GM21619 (cell line): Measurements from ENCODE around the gene ZNF358.
A peak's percentile ranks its signal among the peaks of the same experiment; 100 is the strongest.
"Not testable (repeated sequence)": the region's sequence is repeated elsewhere in the genome, so short reads cannot be mapped to it uniquely, and the experiment has no call there.

Source experiments
- ATAC-seq: cut with Tn5 transposase; IDR thresholded peaks from one replicate; pipeline ENCODE4 v1.9.1; 2021; ENCODE audit not compliant: unreplicated experiment

ZNF358 gene

DNA sequence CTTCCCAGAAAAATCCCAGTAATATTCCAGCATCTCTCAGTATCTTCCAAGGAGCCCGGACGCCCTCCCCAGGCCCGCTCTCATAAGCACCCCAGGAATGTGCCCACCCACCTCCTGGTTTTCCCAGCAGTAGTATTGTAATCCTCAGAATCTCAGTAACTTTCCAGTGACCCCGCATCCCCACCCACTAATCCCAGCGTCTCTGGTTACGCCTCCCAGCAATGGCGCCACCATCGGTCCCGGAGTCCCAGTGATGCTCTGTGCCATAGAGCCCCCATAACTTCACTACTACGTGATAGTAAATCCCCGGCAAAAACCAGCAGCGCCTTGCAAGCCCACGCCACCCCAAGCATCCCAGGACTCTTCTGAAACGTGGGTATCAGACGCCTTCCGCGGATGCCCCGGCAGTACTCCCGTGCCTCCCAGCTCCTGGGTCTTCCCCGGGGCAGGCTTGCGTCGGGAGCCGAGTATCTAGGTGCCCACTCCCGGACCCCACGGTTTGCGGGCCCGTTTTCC is 18.7 kb downstream of the ZNF358 start:
- no peak for ATAC-seq

DNA sequence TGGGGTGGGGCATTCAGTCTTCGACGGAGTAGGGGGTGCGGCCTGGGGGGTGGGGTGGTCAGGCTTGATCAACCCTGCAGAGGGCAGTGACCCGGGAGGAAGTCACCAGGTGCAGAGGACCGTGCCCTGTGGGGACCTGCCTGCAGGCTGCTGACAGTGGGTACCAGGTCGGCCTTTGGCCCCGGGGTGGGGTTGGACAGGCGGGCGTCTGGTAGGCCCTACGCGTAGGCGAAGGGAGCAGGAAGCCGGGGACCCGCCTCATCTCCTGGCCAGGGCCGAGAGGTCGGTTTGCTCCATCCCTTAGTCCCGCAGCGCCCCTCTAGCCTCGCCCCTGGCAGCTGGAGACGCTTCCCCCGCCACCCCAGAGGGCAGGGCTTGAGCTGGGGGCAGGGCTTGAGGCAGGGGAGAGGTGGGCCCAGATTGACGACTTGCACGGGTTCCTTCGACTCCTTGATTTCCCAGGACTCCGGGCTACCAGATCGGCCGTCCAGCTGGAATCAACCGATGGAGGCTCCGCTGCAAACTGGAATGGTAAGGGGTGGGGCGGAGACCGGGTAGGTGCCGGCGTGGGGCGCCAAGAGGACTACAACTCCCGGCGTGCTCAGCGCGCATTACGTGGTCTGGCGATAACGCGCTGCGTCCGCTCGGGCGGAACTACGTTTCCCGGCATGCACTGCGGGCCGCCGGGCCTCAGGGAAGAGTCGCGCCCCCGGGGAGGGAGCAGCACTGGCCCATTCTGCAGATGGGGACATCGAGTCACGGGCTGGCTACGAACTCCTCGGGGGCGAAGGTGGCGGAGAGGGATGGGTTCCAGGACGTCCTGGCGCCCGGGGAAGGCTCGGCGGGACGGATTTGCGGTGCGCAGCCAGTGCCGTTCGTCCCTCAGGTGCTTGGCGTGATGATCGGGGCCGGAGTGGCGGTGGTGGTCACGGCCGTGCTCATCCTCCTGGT is 19.4 kb downstream of the ZNF358 start, which contains the start of gene PNPLA6:
PNPLA6 (plus strand) TSS at position 671 of the 951 bp plus-strand sequence; CDS start at position 743, 72 bp downstream.
- peak; percentile 65 for ATAC-seq

GRCh38 chr19:7535998-7536695 is 20.2 kb downstream of the ZNF358 start:
- ATAC-seq, result peak; percentile 1

DNA sequence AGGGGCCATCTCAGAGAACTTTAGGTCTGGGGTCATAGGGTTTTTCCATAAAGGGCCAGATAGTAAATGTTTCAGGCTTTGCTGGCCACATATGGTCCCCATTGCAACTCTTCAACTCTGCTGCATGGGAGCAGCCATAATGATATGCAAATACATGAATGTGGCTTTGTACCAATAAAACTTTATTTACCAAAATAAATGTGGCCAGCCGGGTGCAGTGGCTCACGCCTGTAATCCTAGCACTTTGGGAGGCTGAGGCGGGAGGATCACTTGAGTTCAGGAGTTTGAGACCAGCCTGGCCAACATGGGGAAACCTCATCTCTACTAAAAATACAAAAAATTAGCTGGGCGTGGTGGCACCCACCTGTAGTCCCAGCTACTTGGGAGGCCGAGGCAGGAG is 23.1 kb downstream of the ZNF358 start:
- not testable (repeated sequence) for ATAC-seq

GRCh38 chr19:7539827-7540425 is 24.0 kb downstream of the ZNF358 start:
- no peak for ATAC-seq

DNA sequence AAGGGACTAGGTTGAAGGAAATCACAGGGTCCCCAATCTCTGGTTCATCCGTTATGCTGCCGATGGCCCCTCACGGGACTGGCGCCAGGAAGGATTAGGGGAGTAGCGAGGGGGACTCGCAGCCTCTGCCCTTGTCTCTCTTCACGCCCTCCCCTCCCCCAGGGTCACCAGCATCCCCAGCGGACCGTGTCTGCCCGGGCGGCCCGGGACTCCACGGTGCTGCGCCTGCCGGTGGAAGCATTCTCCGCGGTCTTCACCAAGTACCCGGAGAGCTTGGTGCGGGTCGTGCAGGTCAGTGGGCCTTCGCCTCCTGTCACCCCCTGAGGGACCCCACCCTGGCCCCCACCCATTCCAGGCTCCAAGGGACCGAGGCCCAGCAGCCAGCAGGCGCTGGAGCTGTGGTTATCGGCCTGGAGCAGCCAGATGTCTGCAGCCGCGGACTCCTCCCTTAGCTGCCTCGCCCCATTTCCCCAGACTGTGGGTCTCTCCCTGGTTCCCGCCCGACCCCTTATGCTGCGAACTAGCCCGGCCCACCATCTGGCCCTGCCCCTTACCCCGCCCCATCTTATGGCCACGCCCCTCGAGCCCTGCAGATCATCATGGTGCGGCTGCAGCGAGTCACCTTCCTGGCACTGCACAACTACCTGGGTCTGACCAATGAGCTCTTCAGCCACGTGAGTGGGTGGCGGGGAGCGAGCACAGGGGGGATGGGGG is 25.0 kb downstream of the ZNF358 start:
- ATAC-seq, result no peak

GRCh38 chr19:7541475-7541824 is 25.5 kb downstream of the ZNF358 start:
- no peak for ATAC-seq

DNA sequence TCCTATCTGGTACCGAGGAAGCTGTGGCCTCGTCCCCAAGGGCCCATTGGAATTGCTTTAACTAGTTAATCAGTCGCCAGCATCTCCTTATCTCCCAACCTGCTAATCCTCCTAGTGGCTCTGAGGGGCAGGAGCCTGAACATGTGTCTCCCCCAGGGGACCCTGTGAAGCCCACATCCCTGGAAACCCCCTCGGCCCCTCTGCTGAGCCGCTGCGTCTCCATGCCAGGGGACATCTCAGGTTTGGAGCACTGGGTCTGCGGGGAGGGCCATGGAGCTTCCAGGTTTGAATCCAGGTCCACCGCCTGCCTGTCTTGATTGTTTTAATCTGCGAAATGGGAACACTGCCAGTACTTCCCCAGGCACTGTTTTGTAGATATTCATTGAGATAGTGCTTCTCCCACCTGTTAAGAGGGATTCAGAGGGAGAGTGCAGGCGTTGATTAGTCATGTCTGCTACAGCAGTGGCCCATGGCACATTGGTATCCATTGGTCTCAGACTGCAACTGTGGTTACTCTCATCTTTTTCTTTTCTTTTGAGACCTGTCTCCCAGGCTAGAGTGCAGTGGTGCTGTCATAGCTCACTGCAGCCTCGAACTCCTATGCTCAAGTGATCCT is 26.0 kb downstream of the ZNF358 start:
- ATAC-seq, result no peak

GRCh38 chr19:7542556-7543348 is 26.8 kb downstream of the ZNF358 start:
- ATAC-seq, result no peak

DNA sequence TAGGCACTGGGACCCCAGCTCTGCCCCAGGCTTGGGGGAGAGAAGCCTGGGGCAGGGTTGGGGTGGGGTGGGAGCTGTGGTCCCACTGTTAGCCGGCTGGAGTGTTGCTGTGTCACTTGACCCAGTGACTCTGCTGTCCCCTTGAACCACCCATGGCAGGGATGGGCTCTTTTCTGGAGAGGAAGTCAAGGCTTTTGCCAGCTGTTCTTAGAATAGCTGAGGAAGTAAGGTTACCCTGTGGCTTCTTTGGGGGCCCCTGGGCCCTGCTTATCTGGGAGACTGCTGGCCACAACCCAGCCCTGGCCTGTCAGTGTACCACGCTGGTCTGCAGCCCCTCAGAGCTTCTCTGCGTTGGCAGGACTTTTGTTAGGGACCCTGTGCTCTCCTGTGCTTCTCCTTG is 28.7 kb downstream of the ZNF358 start:
- ATAC-seq, result no peak

DNA sequence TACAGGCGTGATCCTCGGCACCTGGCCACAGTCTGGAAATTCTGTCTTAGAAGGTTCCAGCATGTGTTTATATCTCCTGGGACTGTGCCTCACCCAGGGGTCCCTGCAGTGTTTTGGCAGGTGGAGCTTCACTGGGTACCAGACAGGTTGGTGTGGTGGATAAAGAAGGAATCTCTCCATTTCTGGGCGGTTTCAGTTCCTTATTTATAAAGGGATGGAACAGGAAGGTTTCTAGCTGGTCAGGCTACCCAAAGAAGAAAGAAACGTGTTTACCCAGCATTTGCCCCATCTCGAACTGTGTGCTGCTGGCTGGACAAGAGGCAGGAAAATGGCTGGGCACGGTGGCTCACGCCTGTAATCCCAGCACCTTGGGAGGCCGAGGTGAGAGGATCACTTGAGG is 29.4 kb downstream of the ZNF358 start:
- no peak for ATAC-seq

- ATAC-seq, result no peak
These were observed 30.0 kb downstream of the ZNF358 start for GRCh38 chr19:7545904-7546303.

DNA sequence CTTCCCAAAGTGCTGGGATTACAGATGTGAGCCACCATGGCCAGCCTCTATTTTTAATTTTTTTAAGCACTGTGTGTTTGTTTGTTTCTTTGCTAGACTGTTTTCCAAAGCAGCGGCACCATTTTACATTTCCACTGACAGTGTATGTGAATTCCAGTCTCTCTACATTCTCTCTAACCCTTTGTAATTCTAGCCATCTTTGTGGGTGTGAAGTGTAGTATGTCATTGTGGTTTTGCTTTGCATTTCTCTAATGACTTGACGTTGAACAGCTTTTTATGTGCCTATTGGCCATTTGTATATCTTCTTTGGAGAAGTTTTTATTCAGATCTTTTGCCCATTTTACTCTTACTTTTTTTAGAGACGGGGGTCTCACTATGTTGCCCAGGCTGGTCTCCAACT is 31.3 kb downstream of the ZNF358 start:
- ATAC-seq, result no peak

DNA sequence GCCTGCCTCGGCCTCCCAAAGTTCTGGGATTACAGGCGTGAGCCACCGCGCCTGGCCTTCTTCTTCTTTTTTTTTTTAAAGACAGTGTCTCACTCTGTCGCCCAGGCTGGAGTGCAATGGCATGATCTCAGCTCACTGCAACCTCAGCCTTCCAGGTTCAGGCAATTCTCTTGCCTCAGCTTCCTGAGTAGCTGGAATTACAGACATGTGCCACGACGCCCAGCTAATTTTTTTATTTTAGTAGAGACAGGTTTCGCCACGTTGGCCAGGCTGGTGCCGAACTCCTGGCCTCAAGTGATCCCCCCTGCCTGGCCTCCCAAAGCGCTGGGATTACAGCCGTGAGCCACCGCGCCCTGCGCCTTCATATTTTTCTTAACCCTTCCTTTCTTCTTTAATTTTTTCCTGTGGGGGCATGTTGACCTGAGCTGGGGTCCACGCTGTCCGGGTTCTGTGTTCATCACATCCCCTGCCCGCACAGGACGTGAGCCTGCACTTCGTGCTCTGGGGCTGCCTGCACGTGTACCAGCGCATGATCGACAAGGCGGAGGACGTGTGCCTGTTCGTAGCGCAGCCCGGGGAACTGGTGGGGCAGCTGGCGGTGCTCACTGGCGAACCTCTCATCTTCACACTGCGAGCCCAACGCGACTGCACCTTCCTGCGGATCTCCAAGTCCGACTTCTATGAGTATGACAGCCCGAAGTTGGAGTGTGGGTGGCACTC is 33.7 kb downstream of the ZNF358 start:
- no peak for ATAC-seq

- no peak for ATAC-seq
These were observed 34.4 kb downstream of the ZNF358 start for GRCh38 chr19:7550169-7550770.

DNA sequence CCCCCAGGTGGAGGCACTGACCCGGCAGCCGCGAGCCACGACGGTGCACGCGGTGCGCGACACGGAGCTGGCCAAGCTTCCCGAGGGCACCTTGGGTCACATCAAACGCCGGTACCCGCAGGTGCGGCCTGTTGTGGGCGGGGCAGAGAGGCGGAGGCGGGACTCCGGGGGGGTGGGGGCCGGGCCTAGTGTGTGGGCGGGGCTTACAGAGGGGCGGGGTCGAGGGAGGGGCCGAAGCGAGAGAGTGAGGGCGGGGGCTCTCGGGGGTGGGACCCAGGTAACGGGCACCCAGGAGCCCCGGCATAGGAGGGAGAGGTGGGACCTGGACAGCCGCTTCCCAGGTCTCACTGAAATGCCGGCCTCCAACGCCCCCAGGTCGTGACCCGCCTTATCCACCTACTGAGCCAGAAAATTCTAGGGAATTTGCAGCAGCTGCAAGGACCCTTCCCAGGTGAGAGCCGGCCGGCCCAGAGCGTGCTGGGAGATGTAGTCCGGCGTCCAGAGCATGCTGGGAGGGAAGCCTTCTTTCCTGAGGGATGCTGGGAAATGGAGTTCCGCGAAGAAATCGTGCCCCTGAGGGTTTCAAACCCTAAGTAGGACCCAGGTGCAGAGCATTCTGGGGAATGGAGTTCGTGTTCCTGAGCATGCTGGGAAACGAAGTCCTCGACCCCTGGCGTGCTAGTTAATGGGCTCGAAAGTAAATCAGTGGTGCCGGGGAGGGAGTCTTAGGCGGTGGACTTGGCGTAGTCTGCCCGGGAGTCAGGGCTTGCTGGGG is 35.3 kb downstream of the ZNF358 start:
- no peak for ATAC-seq

DNA sequence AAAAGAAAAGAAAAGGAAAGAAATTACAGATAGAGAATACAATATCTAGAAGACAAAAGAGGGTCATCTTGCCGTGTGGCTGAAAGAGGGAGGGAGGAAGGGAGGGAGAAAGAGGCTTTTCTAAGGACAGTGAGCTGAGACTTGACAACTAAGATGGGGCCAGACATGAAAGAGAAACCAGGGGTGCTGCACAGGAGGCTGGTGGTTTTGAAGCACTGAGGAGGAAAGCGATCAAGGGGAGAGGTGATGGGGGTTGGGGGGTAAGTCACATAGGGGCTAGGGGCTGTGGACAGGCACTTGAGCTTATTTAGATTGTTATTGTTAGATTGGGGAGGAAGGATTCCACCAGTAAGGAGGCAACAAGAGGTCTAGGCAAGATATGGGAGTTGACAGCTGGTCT is 36.9 kb downstream of the ZNF358 start:
- no peak for ATAC-seq

DNA sequence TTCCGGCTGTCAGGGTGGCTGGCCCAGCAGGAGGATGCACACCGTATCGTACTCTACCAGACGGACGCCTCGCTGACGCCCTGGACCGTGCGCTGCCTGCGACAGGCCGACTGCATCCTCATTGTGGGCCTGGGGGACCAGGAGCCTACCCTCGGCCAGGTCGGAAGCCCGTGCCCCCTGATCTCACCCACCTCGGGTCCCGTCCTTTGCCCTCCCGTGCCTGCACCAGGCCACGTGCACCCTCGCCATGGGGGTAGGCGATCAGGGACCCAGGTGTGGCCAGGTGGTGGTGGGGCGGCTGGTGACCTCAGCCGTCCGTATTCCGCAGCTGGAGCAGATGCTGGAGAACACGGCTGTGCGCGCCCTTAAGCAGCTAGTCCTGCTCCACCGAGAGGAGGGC is 38.7 kb downstream of the ZNF358 start:
- no peak for ATAC-seq
